ENCODE measurements around the gene MPV17. TPM values are rescaled to one million over a fixed set of nuclear protein-coding genes. Genes with fewer than 3 reads are reported as not detected.

The MPV17 gene
- polyA plus RNA-seq, 1 donor from 2014 or later, result 79.6 TPM

GRCh38 chr2:27351802-27352598, 29.1 kb upstream of the MPV17 start:
- TF ChIP-seq TAF1 (IDR thresholded peaks at IDR 0.05; ENCODE audit: low read depth), result no peak
- no peak for TF ChIP-seq EP300 (conservative IDR thresholded peaks at IDR 0.05; ENCODE audit: poor library complexity, severe bottlenecking)
- no peak for TF ChIP-seq REST (IDR thresholded peaks at IDR 0.05; ENCODE audit: borderline replicate concordance)
- no peak for TF ChIP-seq CTCF (IDR thresholded peaks at IDR 0.05; ENCODE audit: poor library complexity, severe bottlenecking)
- TF ChIP-seq RAD21 (conservative IDR thresholded peaks at IDR 0.05), result no peak
- no peak for TF ChIP-seq POLR2AphosphoS5 (IDR thresholded peaks at IDR 0.05)
- no peak for TF ChIP-seq MXI1 (conservative IDR thresholded peaks at IDR 0.05; ENCODE audit: poor library complexity, severe bottlenecking)
- TF ChIP-seq EZH2 (IDR thresholded peaks at IDR 0.05; ENCODE audit: borderline replicate concordance, insufficient read depth, low read length, poor library complexity, severe bottlenecking), result no peak
- TF ChIP-seq SMC3 (conservative IDR thresholded peaks at IDR 0.05; ENCODE audit: poor library complexity), result no peak
- Histone ChIP-seq H3K36me3 (ENCODE audit: insufficient read depth, low read length) (no peaks in the 10 kb centered on the region), H3K27ac (ENCODE audit: low read length) (no peak overlapping the region), H3F3A (ENCODE audit: insufficient read depth, low read length, poor library complexity, severe bottlenecking) (no peaks in the 10 kb centered on the region), H3K4me3 (ENCODE audit: low read length) (no peak overlapping the region), H3K4me2 (ENCODE audit: low read length) (no peak overlapping the region), H3K9me3 (ENCODE audit: low read length) (no peaks in the 10 kb centered on the region), H2AFZ (ENCODE audit: low read depth, low read length) (no peak overlapping the region), H3K79me2 (replicated peaks; ENCODE audit: insufficient read depth, low read length) (peaks cover 47% of the 10 kb centered on the region), H4K20me1 (ENCODE audit: insufficient read depth) (no peaks in the 10 kb centered on the region), H3K9me2 (ENCODE audit: insufficient read depth, low read length) (no peaks in the 10 kb centered on the region), H3K27me3 (ENCODE audit: insufficient read depth, low read depth, low read length) (no peaks in the 10 kb centered on the region), H3K9ac (ENCODE audit: low read length) (no peak overlapping the region)

- no peaks in the 10 kb centered on the region for H3K36me3 ChIP-seq (ENCODE audit: insufficient read depth, low read length)
- no peaks in the 10 kb centered on the region for H3K9me2 ChIP-seq (ENCODE audit: insufficient read depth, low read length)
- no peak overlapping the region for H3K4me3 ChIP-seq (ENCODE audit: low read length)
- TF ChIP-seq EP300 (conservative IDR thresholded peaks at IDR 0.05; ENCODE audit: poor library complexity, severe bottlenecking), result no peak
- TF ChIP-seq RAD21 (conservative IDR thresholded peaks at IDR 0.05), result no peak
- peaks cover 45% of the 10 kb centered on the region for H3K79me2 ChIP-seq (replicated peaks; ENCODE audit: insufficient read depth, low read length)
- no peak overlapping the region for H3K27ac ChIP-seq (ENCODE audit: low read length)
- H2AFZ ChIP-seq (ENCODE audit: low read depth, low read length), result no peak overlapping the region
- H3K9me3 ChIP-seq (ENCODE audit: low read length), result no peaks in the 10 kb centered on the region
- H4K20me1 ChIP-seq (ENCODE audit: insufficient read depth), result no peaks in the 10 kb centered on the region
- H3F3A ChIP-seq (ENCODE audit: insufficient read depth, low read length, poor library complexity, severe bottlenecking), result no peaks in the 10 kb centered on the region
- H3K9ac ChIP-seq (ENCODE audit: low read length), result no peak overlapping the region
- H3K4me2 ChIP-seq (ENCODE audit: low read length), result no peak overlapping the region
- no peaks in the 10 kb centered on the region for H3K27me3 ChIP-seq (ENCODE audit: insufficient read depth, low read depth, low read length)
Measured at GRCh38 chr2:27350106-27350693, 27.3 kb upstream of the MPV17 start.
